ENCODE measurements around the gene TBC1D23. TPM values are rescaled to one million over a fixed set of nuclear protein-coding genes. Genes with fewer than 3 reads are reported as not detected.

The TBC1D23 gene
- total and polyA plus RNA-seq, 8 donors, result 10.9 to 31.3 (median 20.5) TPM

GRCh38 chr3:100221159-100221558 lies 39.6 kb upstream of the TBC1D23 start:
- no peak overlapping the region for H3K4me3 ChIP-seq
- H3K36me3 ChIP-seq, result no peaks in the 10 kb centered on the region
- no peak overlapping the region for H3K27ac ChIP-seq
- whole genome bisulfite sequencing, 2 donors, result 97 to 98% methylated on average over 1 of the region's 1 CpG
- ATAC-seq, result no peak
- no peaks in the 10 kb centered on the region for H3K27me3 ChIP-seq
- TF ChIP-seq CTCF (IDR thresholded peaks at IDR 0.05), result no peak
- no peaks in the 10 kb centered on the region for H3K9me3 ChIP-seq
- DNase-seq, result no peak
- H3K4me1 ChIP-seq, result no peaks in the 10 kb centered on the region
- intact Hi-C loops (cut with DNase I), result no loop called here
- FAIRE-seq, result no peak

- FAIRE-seq (no peak), DNase-seq (no peak), ATAC-seq (no peak)
- H3K27ac ChIP-seq, result no peak overlapping the region
- no peaks in the 10 kb centered on the region for H3K4me1 ChIP-seq
- H3K4me3 ChIP-seq, result no peak overlapping the region
- no peak for TF ChIP-seq CTCF (IDR thresholded peaks at IDR 0.05)
- WGBS, 2 donors, result 92 to 94% methylated on average over 26 of the region's 26 CpGs
- intact Hi-C loops (cut with DNase I), result no loop called here
- no peaks in the 10 kb centered on the region for H3K36me3 ChIP-seq
- H3K27me3 ChIP-seq, result no peaks in the 10 kb centered on the region
- no peaks in the 10 kb centered on the region for H3K9me3 ChIP-seq
Measured at GRCh38 chr3:100225193-100225592, 35.6 kb upstream of the TBC1D23 start.

- no peaks in the 10 kb centered on the region for H3K36me3 ChIP-seq
- ATAC-seq, result no peak
- H3K9me3 ChIP-seq, result no peaks in the 10 kb centered on the region
- no peaks in the 10 kb centered on the region for H3K27me3 ChIP-seq
- DNase-seq, result no peak
- H3K4me1 ChIP-seq, result no peaks in the 10 kb centered on the region
- no peak overlapping the region for H3K4me3 ChIP-seq
- TF ChIP-seq CTCF (IDR thresholded peaks at IDR 0.05), result no peak
- no peak for FAIRE-seq
- H3K27ac ChIP-seq, result no peak overlapping the region
- 80 to 87% methylated on average over 8 of the region's 8 CpGs for WGBS, 2 donors
- intact Hi-C loops (cut with DNase I), result no loop called here
Measured at GRCh38 chr3:100225883-100226282, 34.9 kb upstream of the TBC1D23 start.

- Histone ChIP-seq H3K27ac (no peak overlapping the region), H3K4me3 (no peak overlapping the region), H3K36me3 (no peaks in the 10 kb centered on the region), H3K27me3 (no peaks in the 10 kb centered on the region), H3K9me3 (no peaks in the 10 kb centered on the region), H3K4me1 (no peaks in the 10 kb centered on the region)
- FAIRE-seq, result no peak
- 63 to 71% methylated on average over 6 of the region's 6 CpGs for WGBS, 2 donors
- no peak for DNase-seq
- no peak for ATAC-seq
- TF ChIP-seq CTCF (IDR thresholded peaks at IDR 0.05), result no peak
- intact Hi-C loops (cut with DNase I), result no loop called here
Measured at GRCh38 chr3:100226712-100227429, 33.9 kb upstream of the TBC1D23 start.

GRCh38 chr3:100227511-100227921 lies 33.3 kb upstream of the TBC1D23 start:
- intact Hi-C loops (cut with DNase I), result no loop called here
- WGBS, 2 donors, result 79 to 88% methylated on average over 2 of the region's 2 CpGs
- Histone ChIP-seq H3K9me3 (no peaks in the 10 kb centered on the region), H3K27ac (no peak overlapping the region), H3K27me3 (no peaks in the 10 kb centered on the region), H3K4me3 (no peak overlapping the region), H3K36me3 (no peaks in the 10 kb centered on the region), H3K4me1 (no peaks in the 10 kb centered on the region)
- FAIRE-seq (no peak), ATAC-seq (no peak), DNase-seq (no peak)
- no peak for TF ChIP-seq CTCF (IDR thresholded peaks at IDR 0.05)
